ENCODE data around the gene FOSB. TPM values are rescaled to one million over a fixed set of nuclear protein-coding genes. Genes with fewer than 3 reads are reported as not detected.

Gene FOSB
- total RNA-seq, 2 donors from 2014 or later, result 17.8 to 19.7 TPM

- TF ChIP-seq CTCF (IDR thresholded peaks at IDR 0.05), result no peak
- Histone ChIP-seq H3K4me1 (peaks cover 0 to 41% of the 10 kb centered on the region in 2 donors), H3K27me3 (no peaks in the 10 kb centered on the region), H3K9me3 (no peaks in the 10 kb centered on the region), H3K27ac (no peak overlapping the region), H3K36me3 (peaks cover 45% of the 10 kb centered on the region), H3K4me3 (no peak overlapping the region)
- no peak for DNase-seq (ENCODE audit: low spot score)
These were observed 46.9 kb upstream of the FOSB start for GRCh38 chr19:45420871-45421270.

GRCh38 chr19:45421947-45422498, 45.8 kb upstream of the FOSB start:
- Histone ChIP-seq H3K36me3 (peaks cover 33% of the 10 kb centered on the region), H3K27me3 (no peaks in the 10 kb centered on the region), H3K27ac (peak overlapping the region in 1 of 2 donors; percentile 96), H3K9me3 (no peaks in the 10 kb centered on the region), H3K4me1 (peaks cover 0 to 32% of the 10 kb centered on the region in 2 donors), H3K4me3 (no peak overlapping the region)
- no peak for TF ChIP-seq CTCF (IDR thresholded peaks at IDR 0.05)
- DNase-seq (ENCODE audit: low spot score), result no peak

- Histone ChIP-seq H3K27ac (peak overlapping the region; percentile 95 to 96), H3K4me1 (peaks cover 0 to 34% of the 10 kb centered on the region in 2 donors), H3K27me3 (no peaks in the 10 kb centered on the region), H3K4me3 (peak overlapping the region; percentile 52 to 64), H3K9me3 (no peaks in the 10 kb centered on the region), H3K36me3 (peaks cover 22% of the 10 kb centered on the region)
- DNase-seq (ENCODE audit: low spot score), result no peak
- TF ChIP-seq CTCF (IDR thresholded peaks at IDR 0.05), result no peak
These were observed 44.7 kb upstream of the FOSB start for GRCh38 chr19:45423033-45423588.

GRCh38 chr19:45423589-45424190, 44.1 kb upstream of the FOSB start, which contains the start of gene ERCC1:
ERCC1 (minus strand) TSS chr19:45423917; CDS start chr19:45423374, 543 bp downstream.
- Histone ChIP-seq H3K36me3 (peaks cover 18% of the 10 kb centered on the region), H3K4me3 (peak within 1 kb of the TSS; percentile 52 to 64), H3K27me3 (no peaks in the 10 kb centered on the region), H3K4me1 (peaks cover 0 to 40% of the 10 kb centered on the region in 2 donors), H3K27ac (peak within 1 kb of the TSS; percentile 95 to 96), H3K9me3 (no peaks in the 10 kb centered on the region)
- TF ChIP-seq CTCF (IDR thresholded peaks at IDR 0.05), result no peak
- DNase-seq (ENCODE audit: low spot score), result peak; percentile 97

- H3K27me3 ChIP-seq, result no peaks in the 10 kb centered on the region
- H3K4me1 ChIP-seq, result peaks cover 0 to 47% of the 10 kb centered on the region in 2 donors
- DNase-seq (ENCODE audit: low spot score), result peak; percentile 91
- TF ChIP-seq CTCF (IDR thresholded peaks at IDR 0.05), result no peak
- peak overlapping the region; percentile 95 to 96 for H3K27ac ChIP-seq
- peaks cover 14% of the 10 kb centered on the region for H3K36me3 ChIP-seq
- H3K9me3 ChIP-seq, result no peaks in the 10 kb centered on the region
- H3K4me3 ChIP-seq, result peak overlapping the region; percentile 52 to 64
These were observed 43.4 kb upstream of the FOSB start for GRCh38 chr19:45424191-45425058.

Data from right atrium auricular region (tissue), 2 donors.